AG08395 (cell line): ENCODE results near the gene HLX.

ENCODE experiments used
- DNase-seq: peaks from one replicate; pipeline ENCODE4 v3.0.0; 2012; ENCODE audit warnings: mixed read lengths, low spot score

Gene HLX

DNA sequence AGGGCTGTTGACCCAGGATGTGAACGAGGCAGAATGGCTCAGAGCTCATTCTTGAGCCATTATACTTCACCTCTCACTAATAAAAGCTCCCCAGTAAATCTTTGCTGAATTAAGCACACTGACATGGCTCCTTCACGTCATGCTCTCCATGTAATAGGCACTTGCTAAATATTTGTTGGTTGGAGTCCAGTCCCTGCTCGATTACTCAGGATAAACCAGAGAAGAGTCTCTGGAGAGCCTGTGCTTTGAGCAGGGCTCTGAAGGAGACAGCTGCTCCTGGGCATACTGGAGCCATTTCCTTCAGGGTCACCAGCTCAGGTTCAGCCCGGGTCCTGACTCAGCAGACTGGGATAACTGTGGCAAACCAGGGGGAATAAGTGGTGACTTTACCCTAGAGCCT, 46.9 kb downstream of the HLX start:
- DNase-seq = peak; percentile 30

- no peak for DNase-seq
These were observed 48.2 kb downstream of the HLX start for GRCh38 chr1:220927442-220927841.

DNA sequence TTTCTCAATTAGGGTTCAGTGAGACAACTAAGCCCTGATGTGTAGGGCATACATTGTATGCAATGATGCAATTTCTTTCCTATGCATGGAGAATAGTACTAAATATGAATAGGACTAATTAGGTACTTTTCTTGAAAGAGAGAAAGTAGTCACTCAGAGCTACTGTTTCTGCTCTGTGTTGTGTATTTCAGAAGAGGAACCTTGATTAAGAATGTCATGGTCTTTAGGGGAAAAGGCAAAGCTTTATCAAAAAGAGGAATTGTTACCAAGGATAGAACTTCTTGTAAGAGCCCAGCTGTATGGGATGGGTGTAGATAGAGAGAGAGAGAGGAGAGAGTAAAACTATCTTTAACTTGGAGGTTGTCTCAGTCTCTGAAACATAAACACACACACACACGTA, 49.1 kb downstream of the HLX start:
- no peak for DNase-seq

DNA sequence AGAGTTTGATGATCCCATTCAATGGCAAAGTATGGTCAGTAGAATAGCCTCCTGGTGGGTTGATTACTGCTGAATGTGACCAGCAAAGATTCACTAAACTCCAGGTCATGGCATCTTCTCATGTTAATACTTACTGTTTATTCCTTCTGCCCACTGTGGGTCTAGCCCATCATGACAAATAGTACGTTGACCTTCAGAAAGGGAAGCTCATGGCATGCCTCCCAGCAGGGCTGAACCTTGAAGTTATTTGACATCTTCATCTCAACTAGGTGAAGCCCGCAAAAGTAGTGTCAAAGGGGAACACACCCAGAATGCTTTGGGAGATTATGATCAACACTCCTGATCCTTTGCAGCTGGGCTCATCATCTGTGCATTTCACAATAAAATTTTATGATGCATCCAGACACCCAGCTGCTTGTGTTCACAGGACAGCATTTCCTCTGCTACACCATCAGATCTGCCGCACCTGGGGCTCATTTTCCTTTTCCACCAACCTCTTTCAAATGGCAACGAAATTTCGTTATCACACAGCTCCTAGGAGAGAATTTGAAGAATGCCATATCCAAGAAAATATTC, 49.6 kb downstream of the HLX start:
- peak; percentile 34 for DNase-seq

- no peak for DNase-seq
These were observed 50.1 kb downstream of the HLX start for GRCh38 chr1:220929304-220929703.
